ENCODE measurements around the gene PDCL2. TPM values are rescaled to one million over a fixed set of nuclear protein-coding genes. Genes with fewer than 3 reads are reported as not detected.

The PDCL2 gene
- total RNA-seq, 1 donor from 2014 or later = not detected

Other genes with a start within 250 kb of the PDCL2 start
- 9.0 TPM for gene SRD5A3, start 246.0 kb downstream of the PDCL2 start, total RNA-seq
- 139 TPM for gene TMEM165, start 196.3 kb downstream of the PDCL2 start, total RNA-seq
- gene CLOCK, start 45.3 kb downstream of the PDCL2 start, total RNA-seq = 27.3 TPM
- 2.0 TPM for gene NMU, start 44.1 kb upstream of the PDCL2 start, total RNA-seq
- not detected for gene EXOC1L, start 227.5 kb upstream of the PDCL2 start, total RNA-seq